ENCODE data around the gene TSC22D2. TPM values are rescaled to one million over a fixed set of nuclear protein-coding genes. Genes with fewer than 3 reads are reported as not detected.

TSC22D2 gene
- total RNA-seq, 1 experiment from 2014 or later, result 26.5 TPM

GRCh38 chr3:150372722-150373121 is 35.4 kb upstream of the TSC22D2 start:
- peak overlapping the region in 1 of 3 experiments; percentile 59; a peak in 3 of 7 replicates for H3K27ac Mint-ChIP-seq
- Histone ChIP-seq H3K18ac (ENCODE audit: insufficient read length, low read depth, low read length) (no peak overlapping the region), H2BK120ac (ENCODE audit: low read depth, low read length, poor library complexity, severe bottlenecking) (no peak overlapping the region), H2BK5ac (ENCODE audit: insufficient read length, low read length) (no peak overlapping the region), H3K27me3 (ENCODE audit: insufficient read depth, low read length) (no peaks in the 10 kb centered on the region), H4K91ac (ENCODE audit: insufficient read length, low read depth, low read length) (no peak overlapping the region), H3K14ac (ENCODE audit: insufficient read depth, low read length) (no peak overlapping the region), H3K4me1 (ENCODE audit: insufficient read depth, low read length) (peaks cover 8% of the 10 kb centered on the region; the same call in 1 of the 2 replicates), H4K20me1 (ENCODE audit: control insufficient read depth, insufficient read depth, insufficient read length) (no peaks in the 10 kb centered on the region), H2AFZ (ENCODE audit: low read length) (no peak overlapping the region), H3K9me3 (ENCODE audit: control insufficient read depth, low read depth, low read length) (no peaks in the 10 kb centered on the region), H3K23me2 (ENCODE audit: insufficient read length, low read depth, low read length, poor library complexity, severe bottlenecking) (no peaks in the 10 kb centered on the region), H3T11ph (ENCODE audit: low read length) (no peak overlapping the region), H4K5ac (ENCODE audit: insufficient read length, low read depth, low read length) (no peak overlapping the region), H2BK15ac (ENCODE audit: low read depth, low read length) (no peak overlapping the region), H3K9ac (ENCODE audit: extremely low read depth, insufficient read length, low read length) (no peak overlapping the region), H3K79me2 (ENCODE audit: insufficient read depth, low read length) (no peaks in the 10 kb centered on the region), H3K56ac (ENCODE audit: insufficient read length, low read depth, low read length) (no peak overlapping the region), H3K23ac (ENCODE audit: insufficient read length, low read depth, low read length) (no peak overlapping the region), H3K27ac (ENCODE audit: insufficient read length, low read depth, low read length) (no peak overlapping the region), H3K4me2 (ENCODE audit: insufficient read depth, insufficient read length, low read length) (no peak overlapping the region), H2AK5ac (ENCODE audit: insufficient read length, low read length) (no peak overlapping the region), H3K79me1 (ENCODE audit: insufficient read depth, low read depth, low read length, poor library complexity, severe bottlenecking) (no peaks in the 10 kb centered on the region), H4K8ac (replicated peaks; ENCODE audit: insufficient read length, low read depth, low read length) (no peak overlapping the region), H2BK12ac (ENCODE audit: insufficient read length, low read depth, low read length) (no peak overlapping the region), H3K4ac (ENCODE audit: low read depth, low read length) (no peak overlapping the region), H2BK20ac (ENCODE audit: low read depth, low read length, poor library complexity, severe bottlenecking) (no peak overlapping the region)
- no peaks in the 10 kb centered on the region for H3K9me3 Mint-ChIP-seq
- TF ChIP-seq CTCF (conservative IDR thresholded peaks at IDR 0.05), result peak; percentile 56
- H3K27me3 Mint-ChIP-seq (ENCODE audit: low read depth), result no peaks in the 10 kb centered on the region
- WGBS (ENCODE audit: extremely low coverage, insufficient read length, low lambda C conversion rate), result no CpG with 5 or more reads among the region's 1 CpG
- peaks cover 42 to 48% of the 10 kb centered on the region in 2 experiments for H3K4me1 Mint-ChIP-seq
- H3K36me3 Mint-ChIP-seq (ENCODE audit: insufficient read depth in 1 of 3, low read depth in 3 of 3), result no peaks in the 10 kb centered on the region
- no peak for DNase-seq
- H3K4me3 Mint-ChIP-seq, result no peak overlapping the region

All from H9 (cell line).